ENCODE results near the gene H2AZ2.

Gene H2AZ2

DNA sequence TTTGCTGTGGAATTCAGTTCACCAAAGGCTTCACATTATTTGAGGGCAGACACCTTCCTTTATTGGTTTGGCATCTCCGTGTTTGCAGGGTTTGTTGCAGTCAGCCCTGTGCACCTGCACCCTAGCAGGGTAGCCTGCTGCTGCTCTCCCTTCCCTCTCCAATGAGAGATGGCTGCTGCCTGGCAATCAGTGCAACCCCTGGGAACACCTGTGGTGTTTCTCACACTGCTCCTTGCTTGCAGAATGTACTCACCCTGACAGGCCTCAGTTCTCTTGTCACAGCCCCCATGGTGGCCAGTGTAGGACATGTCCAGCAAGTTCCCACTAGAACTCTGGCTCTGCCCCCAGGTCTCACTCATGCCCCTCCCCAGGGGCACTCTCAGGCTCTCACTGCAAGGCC, 63.5 kb downstream of the H2AZ2 start:
- H3K4me2 ChIP-seq: no peak overlapping the region
- H3K36me3 ChIP-seq (ENCODE audit: insufficient read depth): no peaks in the 10 kb centered on the region
- no peaks in the 10 kb centered on the region for H3K27me3 ChIP-seq (ENCODE audit: insufficient read depth, low read depth)
- no peak overlapping the region for H3K9ac ChIP-seq
- H3K27ac ChIP-seq: no peak overlapping the region
- no peaks in the 10 kb centered on the region for H3K79me2 ChIP-seq (ENCODE audit: insufficient read depth, low read depth)
- H4K20me1 ChIP-seq (ENCODE audit: insufficient read depth): no peaks in the 10 kb centered on the region
- H2AFZ ChIP-seq (ENCODE audit: low read depth): no peak overlapping the region
- no peak overlapping the region for H3K4me3 ChIP-seq (IDR thresholded peaks at IDR 0.05; ENCODE audit: insufficient read depth, low read depth, low read length)
- H3K4me1 ChIP-seq (ENCODE audit: low read depth, poor library complexity, severe bottlenecking): peaks cover 8% of the 10 kb centered on the region
- TF ChIP-seq, protein P1, sequence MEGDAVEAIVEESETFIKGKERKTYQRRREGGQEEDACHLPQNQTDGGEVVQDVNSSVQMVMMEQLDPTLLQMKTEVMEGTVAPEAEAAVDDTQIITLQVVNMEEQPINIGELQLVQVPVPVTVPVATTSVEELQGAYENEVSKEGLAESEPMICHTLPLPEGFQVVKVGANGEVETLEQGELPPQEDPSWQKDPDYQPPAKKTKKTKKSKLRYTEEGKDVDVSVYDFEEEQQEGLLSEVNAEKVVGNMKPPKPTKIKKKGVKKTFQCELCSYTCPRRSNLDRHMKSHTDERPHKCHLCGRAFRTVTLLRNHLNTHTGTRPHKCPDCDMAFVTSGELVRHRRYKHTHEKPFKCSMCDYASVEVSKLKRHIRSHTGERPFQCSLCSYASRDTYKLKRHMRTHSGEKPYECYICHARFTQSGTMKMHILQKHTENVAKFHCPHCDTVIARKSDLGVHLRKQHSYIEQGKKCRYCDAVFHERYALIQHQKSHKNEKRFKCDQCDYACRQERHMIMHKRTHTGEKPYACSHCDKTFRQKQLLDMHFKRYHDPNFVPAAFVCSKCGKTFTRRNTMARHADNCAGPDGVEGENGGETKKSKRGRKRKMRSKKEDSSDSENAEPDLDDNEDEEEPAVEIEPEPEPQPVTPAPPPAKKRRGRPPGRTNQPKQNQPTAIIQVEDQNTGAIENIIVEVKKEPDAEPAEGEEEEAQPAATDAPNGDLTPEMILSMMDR (conservative IDR thresholded peaks at IDR 0.05; ENCODE audit: low read depth, low read length): no peak

- no peak overlapping the region for H3K4me2 ChIP-seq
- TF ChIP-seq, protein P1 (conservative IDR thresholded peaks at IDR 0.05; ENCODE audit: low read depth, low read length): no peak
- no peaks in the 10 kb centered on the region for H3K27me3 ChIP-seq (ENCODE audit: insufficient read depth, low read depth)
- no peak overlapping the region for H3K4me3 ChIP-seq (IDR thresholded peaks at IDR 0.05; ENCODE audit: insufficient read depth, low read depth, low read length)
- H2AFZ ChIP-seq (ENCODE audit: low read depth): no peak overlapping the region
- no peaks in the 10 kb centered on the region for H3K36me3 ChIP-seq (ENCODE audit: insufficient read depth)
- no peaks in the 10 kb centered on the region for H3K79me2 ChIP-seq (ENCODE audit: insufficient read depth, low read depth)
- no peaks in the 10 kb centered on the region for H4K20me1 ChIP-seq (ENCODE audit: insufficient read depth)
- H3K9ac ChIP-seq: no peak overlapping the region
- H3K27ac ChIP-seq: no peak overlapping the region
- H3K4me1 ChIP-seq (ENCODE audit: low read depth, poor library complexity, severe bottlenecking): peaks cover 8% of the 10 kb centered on the region
Observed at GRCh38 chr7:44783407-44783806, 64.5 kb downstream of the H2AZ2 start.

DNA sequence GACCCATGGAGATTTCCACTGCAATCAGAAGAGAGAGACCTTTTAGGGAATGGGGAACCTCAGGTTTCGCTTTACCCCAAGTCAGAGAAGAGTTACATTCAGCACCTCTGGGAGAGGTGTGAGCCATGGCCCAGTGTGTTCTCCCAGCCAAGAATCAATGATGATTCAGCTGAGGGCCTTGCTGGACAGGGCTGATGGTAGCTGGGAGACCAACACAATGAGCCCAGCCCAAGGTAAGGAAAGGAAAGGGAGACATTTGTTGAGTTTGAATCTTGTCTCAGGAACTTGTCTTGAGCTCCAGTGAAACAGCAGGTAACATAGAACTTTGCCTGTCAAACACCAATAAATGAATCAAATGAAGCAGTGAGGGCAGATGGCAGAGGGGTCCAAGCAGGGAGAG, 65.4 kb downstream of the H2AZ2 start:
- Histone ChIP-seq H3K4me2 (no peak overlapping the region), H3K9ac (no peak overlapping the region), H3K4me3 (IDR thresholded peaks at IDR 0.05; ENCODE audit: insufficient read depth, low read depth, low read length) (no peak overlapping the region), H3K36me3 (ENCODE audit: insufficient read depth) (no peaks in the 10 kb centered on the region), H3K4me1 (ENCODE audit: low read depth, poor library complexity, severe bottlenecking) (peaks cover 8% of the 10 kb centered on the region), H4K20me1 (ENCODE audit: insufficient read depth) (no peaks in the 10 kb centered on the region), H3K27ac (no peak overlapping the region), H2AFZ (ENCODE audit: low read depth) (no peak overlapping the region), H3K79me2 (ENCODE audit: insufficient read depth, low read depth) (no peaks in the 10 kb centered on the region), H3K27me3 (ENCODE audit: insufficient read depth, low read depth) (no peaks in the 10 kb centered on the region)
- TF ChIP-seq, protein P1 (conservative IDR thresholded peaks at IDR 0.05; ENCODE audit: low read depth, low read length): no peak

Data from KMS-11 (cell line).